Measurements from ENCODE around the gene GNPTG.

The GNPTG gene

DNA sequence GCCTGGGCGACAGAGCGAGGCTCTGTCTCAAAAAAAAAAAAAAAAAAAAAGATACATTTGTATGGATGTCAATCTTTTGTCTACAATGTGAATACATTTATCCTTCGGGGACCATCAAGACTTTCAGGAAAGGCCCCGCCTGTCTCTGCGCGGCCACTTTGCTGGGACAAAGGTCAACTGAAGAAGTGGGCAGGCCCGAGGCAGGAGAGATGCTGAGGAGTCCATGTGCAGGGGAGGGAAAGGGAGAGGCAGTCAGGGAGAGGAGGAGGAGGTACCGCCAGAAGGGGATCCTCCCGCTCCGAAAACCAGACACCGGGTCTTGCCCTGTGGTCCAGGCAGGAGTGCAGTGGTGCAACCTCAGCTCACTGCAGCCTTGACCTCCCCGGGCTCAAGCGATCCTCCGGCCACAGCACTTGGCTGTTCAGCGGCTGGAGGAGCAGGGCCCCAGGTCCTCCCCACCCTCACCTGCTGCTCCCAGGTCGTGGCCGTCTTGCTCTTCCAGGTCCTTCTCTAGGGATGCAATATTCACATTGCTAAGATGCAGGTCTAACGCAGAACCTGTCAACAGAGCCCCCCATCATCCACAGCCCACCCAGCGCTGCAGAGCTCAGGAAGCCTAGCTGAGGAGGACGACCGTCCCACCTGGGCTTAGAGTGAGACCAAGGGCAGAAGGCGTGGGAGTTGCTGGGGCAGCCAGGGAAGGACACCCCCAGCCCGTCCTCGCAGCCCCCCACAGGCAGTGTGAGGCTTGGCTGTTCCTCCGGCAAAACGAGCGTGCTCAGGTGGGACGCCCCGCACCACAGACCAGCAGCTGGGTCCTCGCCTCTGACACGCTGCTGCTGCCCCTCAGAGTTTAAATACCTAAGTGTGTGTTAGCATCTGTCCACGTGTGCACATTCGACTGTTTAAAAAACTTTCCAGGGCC, 19.6 kb downstream of the GNPTG start:
- DNase-seq (ENCODE audit: low spot score): no peak

DNA sequence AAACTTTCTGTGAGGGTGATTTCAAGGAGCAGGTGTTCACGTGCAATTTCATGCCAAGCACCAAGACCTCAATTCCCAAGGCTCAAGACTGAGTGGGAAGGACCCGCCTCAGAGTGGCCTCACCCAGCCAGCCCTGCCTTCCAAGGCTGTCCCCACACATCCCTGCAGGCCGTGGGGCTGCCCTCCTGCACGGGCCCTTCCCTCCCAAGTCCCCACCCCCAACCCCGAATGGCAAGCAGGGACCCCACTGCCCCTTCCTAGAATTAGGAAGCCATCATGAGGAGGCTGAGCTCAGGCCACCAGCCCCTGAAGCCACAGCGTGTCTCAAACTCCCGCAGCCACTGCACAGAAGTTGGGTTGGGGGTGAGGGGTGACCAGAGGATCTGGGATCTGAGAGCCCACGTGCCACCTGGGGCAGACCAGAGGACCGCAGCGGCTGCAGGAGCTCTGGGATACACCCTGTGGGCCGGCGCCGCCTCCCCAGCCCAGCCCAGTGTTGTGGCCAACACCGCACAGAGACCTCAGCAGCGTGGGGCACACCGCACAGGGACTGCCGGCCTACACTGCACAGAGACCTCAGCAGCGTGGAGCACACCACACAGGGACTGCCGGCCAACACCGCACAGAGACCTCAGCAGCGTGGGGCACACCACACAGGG, 20.7 kb downstream of the GNPTG start:
- DNase-seq (ENCODE audit: low spot score): no peak

DNA sequence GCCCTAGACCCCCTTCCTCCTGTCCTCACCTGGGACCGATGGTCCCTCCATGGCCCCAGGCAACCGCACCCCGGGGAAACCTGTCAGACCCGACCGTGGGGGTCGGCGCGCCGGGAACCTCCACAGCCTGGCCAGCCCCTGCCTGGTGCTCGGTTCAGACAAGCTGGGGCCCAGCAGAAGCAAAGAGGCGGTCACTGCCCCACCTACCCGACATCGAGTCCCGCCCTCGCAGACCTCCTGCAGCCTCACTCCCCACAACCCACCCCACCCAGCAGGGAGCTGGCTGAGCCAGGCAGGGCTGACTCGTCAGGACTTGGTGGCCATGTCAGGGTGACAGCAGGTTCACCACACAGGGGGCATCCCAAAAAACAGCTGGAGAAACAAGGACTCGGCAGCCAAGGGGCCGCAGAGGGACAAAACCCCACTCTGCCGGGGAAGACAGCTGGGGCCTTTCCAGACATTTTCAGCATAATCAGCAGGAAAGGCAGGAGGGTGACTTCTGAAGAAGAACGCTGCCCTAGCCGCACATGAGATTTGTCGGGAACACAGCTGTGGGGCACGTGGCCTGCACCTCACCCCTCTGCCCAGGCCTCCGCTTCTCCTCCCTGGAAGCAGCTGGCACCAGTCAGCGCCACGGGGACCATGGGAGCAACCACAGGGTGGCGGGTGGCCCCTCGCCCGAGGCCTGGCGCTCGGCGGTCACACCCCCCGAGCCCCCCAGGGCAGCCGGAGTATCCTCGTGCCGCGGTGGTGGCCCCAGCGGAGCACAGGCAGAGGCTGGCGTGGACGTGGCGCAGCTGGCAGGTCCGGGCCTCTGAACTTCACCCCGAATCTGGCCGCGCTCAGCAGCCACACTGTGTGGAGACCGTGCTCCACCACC, 22.9 kb downstream of the GNPTG start:
- no peak for DNase-seq (ENCODE audit: low spot score)

DNA sequence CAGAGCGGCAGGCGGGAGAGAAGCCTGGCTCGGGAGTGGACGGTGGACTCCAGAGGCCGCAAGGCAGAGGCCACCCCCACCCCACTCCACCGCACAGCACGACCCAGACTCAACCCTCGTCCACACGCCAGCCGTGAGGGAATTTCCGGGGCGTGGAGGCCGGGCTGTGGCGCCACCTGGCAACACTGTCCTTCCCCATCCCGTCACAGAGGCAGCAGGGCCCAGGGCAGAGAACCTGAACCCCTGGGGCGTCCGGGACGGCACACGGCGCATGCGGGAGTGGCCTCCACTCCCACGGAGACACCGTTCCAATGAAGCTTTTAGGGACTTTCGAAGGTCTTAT, 23.5 kb downstream of the GNPTG start:
- no peak for DNase-seq (ENCODE audit: low spot score)

DNA sequence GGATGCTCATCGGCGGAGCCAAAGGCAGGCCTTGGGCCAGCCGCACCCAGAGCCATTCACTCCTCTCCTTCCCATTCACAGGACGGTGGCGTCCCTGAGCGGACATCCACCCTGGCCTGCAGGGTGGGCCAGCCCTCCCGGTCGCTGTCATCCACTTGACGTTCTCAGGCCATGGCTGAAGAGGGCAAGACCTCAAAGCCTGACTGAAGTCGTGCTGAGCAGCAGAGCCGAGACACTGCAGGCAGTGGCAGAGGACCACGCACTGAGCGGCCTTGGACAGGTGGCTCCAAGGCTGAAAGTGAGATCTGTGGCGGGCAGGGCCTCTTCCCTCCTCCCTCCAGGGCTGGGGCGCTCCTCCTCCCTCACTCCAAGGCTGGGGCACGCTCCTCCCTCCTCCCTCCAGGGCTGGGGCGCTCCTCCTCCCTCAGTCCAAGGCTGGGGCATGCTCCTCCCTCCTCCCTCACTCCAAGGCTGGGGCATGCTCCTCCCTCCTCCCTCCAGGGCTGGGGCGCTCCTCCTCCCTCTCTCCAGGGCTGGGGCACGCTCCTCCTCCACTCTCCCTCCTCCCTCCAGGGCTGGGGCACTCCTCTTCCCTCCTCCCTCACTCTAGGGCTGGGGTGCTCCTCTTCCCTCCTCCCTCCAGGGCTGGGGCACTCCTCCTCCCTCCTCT, 24.1 kb downstream of the GNPTG start:
- no peak for DNase-seq (ENCODE audit: low spot score)

DNA sequence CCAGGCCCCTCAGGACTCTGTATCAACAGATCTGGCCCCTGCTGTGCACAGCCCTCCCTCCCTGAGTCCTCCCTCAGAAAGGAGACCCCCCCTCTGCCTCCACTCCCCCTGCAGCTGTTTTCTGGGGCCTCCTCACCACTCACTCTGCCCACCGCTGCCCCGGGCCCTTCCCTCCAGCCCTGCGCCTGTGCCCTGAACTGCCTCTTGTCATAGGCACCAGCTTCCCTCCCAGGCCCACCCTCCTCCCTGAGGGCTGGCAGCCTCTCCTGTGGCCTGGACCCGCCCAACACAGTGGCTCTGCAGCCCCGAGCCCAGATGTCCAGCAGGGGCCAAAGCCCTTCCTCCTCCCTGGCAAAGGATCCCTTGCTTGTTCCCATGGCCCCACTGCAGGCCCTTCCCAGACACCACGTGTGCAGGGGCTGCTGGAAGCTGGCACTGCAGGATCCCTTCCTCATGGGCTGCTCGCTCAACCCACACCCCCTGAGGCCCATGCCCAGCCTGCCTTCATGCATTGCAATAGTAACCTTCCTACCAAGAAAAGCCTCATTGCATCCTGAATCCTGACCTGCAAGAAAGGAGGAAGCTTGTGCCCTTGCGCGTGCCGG, 25.8 kb downstream of the GNPTG start:
- no peak for DNase-seq (ENCODE audit: low spot score)

DNA sequence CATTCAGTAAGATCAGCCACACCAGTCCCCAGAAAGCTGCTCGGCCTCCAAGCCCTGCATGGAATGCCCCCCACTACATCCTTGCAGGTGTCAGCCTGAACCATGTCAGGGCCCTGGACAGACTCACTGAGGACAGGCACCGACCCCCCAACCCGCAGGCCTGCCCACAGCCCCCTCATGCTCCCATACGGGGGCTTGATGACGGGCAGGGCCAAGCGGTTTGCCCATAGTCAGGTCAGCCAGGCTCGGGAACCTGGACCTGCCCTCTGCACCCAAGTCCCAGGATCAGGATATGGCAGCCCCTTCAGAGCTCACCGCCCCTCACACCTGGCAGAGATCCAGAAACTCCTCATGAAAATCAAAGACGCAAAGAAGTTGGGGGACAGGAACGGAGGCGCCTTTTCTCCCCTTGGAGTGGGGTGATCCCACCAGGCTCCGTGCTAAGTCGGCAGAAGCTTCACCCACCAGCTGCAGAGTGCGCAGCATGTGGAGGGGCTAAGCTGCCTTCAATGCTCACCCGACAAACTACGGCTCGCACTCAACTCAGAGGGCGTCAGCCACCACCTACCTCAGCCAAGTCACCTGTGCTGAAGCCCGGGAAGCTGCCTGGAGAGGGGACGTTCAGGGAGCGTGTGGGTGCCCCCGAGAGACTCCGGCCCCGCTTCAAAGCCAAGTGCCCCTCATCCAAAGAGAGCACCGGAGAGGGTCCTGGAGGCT, 26.5 kb downstream of the GNPTG start:
- DNase-seq (ENCODE audit: low spot score): no peak

DNA sequence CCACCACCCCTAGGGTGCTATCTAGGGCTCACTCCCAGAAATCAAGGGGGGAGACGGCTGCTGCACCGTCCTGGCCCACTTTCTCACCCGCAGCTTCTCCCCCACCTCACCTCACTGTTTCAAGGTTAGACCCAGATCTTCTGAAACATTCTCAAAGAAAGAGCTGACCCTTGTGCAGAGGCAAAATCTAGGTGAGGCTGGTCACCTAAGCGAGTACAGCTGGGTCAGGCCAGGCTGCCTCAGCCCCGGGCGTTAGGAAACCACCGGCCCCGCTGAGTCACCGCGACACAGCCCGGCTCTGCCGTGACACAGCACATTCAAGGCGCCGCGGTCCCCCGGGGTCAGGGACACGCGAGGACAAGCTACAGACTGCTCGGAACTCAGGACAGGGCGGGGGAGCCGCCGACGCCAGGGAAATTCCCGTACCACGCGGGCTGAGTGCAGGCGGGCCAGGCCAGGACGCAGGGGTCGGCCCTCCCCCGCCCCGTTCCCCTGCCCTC, 27.1 kb downstream of the GNPTG start:
- peak; percentile 52 for DNase-seq (ENCODE audit: low spot score)

DNA sequence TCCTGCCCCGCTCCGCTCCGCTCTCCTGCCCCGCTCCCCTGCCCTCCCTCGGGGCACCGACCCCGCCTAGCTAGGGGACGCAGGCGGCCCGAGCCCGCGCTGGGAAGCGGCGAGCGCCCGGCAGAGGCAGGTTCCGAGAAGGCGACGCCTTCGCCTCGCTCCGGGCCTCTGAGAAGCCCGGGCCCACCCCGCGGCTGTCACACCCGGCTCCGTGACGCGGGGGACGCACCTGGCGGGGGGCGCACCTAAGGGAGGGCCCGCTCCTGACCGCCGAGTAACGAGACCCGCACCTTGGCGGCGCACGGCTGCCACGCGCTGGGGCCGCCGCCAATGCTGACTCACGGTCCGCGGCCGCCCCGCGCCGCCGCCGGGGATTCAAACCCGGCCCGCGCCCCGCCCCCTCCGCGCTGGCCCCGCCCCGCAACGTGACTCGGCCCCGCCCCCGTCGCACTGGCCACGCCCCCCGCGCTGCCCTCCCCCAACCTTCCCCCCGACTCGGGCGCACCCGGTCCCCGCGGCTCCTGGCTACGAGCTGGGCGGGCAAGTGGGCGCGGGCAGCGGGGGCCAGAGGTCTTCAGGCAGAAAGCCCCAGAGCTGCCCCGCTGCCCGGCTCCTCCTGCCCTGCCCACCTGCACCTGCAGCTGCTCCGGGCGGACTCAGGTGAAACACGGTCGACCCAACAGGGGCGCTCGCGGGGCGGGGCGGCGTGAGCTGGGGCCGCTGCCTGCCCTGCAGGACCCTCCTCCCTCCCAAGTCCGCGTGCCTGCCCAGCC, 27.8 kb downstream of the GNPTG start:
- DNase-seq (ENCODE audit: low spot score): peak; percentile 50

DNA sequence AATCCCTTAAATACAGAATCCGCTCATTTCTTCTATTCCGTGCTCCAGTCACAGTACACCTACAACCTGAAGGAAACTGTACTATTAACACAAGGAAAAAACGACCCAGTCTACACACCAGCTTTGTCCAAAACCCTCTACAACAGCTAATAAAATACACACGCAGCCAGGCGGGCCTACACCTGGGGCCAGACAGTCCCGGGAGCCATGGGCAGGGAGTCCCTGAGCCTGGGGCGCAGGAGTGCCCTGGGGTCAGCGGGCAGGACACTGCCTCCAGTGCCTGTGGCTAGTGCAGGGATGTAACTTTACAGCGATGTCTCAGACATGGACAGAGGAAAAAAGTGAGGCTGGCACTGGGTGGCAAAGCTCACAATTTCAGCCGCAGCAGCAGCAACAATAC, 28.5 kb downstream of the GNPTG start:
- no peak for DNase-seq (ENCODE audit: low spot score)

DNA sequence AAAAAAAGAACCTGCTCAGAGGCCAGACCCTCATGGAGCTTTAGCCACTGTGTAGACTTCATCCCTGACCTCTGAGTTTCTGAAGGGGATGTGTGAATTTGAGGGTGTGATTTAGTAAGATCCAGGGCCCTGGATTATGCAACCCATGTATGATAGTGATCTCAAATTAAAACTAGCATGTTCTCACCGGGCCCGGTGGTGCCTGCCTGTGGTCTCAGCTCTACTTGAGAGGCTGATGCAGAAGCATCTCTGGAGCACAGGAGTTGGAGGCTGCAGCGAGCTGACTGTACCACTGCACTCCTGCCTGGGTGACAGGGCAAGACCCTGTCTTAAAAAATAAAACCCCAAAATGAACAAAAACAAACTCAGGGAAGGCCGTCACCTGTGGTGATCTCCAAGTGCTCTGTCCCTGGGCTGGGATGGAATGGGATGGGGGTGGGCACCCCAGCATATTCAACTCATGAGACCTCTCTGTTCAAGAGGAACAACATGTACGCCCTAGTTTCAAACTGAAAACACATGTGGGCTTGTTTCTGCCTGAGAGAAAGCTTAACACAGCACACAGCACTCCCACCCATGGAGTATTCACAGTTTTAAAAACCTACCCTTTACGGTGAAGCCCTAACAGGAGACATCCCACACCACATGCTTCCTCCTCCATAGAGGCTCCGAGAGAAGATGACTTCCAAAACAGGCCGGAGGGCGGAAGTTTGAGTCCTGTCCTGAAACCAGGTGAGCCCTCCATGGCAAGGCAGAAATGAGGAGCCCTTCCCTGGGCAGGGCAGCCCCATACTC, 30.1 kb downstream of the GNPTG start:
- no peak for DNase-seq (ENCODE audit: low spot score)

DNA sequence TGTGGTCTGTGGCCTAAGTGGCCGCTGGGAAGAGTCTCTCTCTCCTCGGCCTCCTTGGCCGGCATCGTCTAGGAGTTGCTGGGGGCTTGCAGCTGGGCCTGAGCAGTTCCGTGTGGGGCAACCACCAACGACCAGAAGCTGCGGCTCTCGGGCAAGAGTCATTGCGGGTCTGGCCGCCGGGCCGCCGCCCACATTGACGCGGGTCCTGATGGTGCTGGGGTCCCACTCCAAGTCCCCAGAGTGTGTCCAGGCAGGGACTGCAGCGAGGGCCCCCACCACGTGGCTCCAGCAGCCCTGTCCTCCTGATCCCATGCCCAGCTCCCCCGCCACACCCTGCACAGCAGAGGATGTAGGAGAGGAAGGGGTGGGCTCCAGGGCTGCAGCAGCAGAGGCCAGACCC, 31.8 kb downstream of the GNPTG start:
- DNase-seq (ENCODE audit: low spot score): no peak

DNA sequence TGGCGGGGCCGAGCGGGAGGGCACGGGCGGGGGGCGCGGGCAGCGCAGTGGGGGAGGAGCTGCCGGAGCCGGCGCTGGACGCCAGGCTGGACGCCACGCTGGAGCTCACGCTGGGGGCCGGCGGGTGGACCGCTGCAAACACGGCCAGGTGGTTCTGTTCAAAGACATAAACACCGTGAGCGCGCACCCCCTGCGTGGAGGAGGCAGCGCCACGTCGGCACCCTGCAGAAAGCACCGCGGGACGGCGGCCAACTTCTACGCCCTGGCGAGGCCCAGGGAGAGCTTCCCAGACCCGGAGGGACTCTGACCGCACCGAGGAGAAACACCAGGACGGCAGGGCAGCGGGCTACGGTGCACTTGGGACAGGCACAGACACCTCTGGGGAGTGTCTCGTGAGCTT, 33.5 kb downstream of the GNPTG start:
- no peak for DNase-seq (ENCODE audit: low spot score)

DNA sequence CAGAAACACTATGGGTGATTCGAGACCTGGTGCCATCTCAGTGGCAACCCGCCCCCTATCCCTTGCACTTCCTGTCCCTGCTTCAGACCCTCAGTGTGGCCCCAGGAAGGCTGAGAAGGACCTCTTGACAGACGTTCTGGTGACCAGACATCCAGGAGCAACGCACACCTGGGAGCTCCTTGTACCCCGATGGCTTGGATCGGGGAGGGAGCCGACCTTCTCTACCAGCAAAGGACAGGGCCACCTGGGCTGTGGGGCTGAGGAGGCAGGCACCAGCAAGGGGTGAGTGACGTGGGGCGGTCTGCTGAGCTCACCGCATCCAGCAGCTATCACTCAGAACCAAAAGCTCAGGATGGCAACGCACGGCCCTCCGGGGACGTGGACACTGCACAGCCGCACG, 35.6 kb downstream of the GNPTG start:
- no peak for DNase-seq (ENCODE audit: low spot score)

DNA sequence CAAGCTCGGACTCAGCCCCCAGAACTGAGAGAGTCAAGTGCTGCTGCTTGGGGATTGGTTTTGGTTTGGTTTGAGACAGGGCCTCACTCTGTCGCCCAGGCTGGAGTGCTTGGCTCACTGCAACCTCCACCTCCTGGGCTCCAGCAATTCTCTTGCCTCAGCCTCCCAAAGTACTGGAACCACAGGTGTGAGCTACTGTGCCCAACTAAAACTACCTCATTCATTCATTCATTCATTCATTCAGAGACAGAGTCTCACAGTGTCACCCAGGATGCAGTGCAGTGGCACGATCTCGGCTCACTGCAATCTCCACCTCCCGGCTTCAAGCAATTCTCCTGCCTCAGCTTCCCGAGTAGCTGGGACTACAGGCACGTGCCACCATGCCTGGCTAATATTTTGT, 38.0 kb downstream of the GNPTG start:
- DNase-seq (ENCODE audit: low spot score): no peak

DNA sequence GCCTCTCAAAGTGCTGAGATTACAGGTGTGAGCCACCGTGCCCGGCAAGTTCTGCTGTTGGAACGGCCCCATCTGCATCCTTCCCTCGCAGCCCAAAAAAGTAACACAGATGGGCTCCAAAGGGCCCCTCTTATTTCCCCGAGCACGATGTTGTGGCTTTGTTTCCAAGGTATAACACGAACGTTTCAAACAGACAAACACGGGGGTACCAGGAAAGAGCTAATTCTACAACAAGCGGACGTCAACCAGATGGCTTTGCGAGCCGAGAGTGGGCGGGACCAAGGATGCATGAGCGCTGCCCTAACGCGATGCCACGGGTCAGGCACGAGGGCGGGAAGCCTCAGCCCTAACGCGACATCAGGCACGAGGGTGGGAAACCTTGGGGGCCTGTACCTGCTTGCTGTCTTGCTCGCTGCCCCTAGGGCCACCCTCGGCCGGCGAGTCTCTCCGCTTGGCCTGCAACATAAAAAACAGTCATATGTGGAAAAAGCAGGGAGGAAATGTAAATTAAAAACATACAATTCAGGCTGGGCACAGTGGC, 38.6 kb downstream of the GNPTG start:
- no peak for DNase-seq (ENCODE audit: low spot score)

DNA sequence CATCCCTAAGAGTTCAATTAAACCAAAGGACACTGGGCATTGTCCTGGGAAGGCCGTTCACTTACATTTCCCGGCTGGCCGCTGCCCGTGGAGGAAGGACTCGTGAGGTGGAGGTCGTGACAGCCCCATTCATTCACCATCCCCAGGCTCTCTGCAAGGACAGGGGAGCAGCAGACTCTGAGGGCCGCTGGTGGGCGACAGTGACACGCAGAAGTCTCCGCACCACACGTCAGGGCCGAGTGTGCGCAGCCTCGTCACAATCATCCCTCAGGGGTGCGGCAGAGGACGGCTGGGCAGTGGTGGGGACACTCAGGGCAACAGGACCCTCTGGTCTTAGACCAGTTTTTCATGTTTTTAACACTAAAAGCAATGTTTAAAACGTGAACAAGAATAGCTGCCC, 41.1 kb downstream of the GNPTG start:
- no peak for DNase-seq (ENCODE audit: low spot score)

DNA sequence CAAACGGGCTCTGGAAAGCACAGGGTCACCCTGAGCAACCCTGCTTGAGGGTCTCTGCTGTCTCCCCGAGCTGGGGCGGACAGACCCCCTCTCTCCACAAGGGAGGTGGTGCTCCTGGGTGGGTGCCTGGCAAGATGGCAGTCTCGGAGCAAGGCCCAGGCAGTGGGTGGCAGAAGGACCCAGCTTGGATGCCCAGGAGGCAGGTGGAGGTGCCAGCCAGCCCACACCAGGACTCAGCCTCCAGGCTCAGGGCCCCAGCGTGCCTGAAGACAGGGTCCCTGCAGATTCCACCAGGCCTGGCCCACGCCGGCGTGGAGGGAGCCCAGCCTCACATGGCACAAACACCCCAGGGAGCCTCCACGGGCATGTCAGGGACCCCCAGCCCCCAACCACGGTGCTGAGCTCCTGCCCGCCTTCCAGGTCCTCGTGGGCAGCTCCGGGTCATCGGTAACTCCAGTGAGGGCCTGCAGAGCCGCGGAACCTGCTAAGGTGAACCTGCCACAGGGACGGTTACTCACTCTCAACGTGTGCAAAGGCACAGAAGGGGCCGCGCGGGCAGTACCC, 42.0 kb downstream of the GNPTG start:
- no peak for DNase-seq (ENCODE audit: low spot score)
